ENCODE results near the gene ENDOD1.

Gene ENDOD1

GRCh38 chr11:95149651-95150364, 60.2 kb downstream of the ENDOD1 start:
- TF ChIP-seq, protein P1, sequence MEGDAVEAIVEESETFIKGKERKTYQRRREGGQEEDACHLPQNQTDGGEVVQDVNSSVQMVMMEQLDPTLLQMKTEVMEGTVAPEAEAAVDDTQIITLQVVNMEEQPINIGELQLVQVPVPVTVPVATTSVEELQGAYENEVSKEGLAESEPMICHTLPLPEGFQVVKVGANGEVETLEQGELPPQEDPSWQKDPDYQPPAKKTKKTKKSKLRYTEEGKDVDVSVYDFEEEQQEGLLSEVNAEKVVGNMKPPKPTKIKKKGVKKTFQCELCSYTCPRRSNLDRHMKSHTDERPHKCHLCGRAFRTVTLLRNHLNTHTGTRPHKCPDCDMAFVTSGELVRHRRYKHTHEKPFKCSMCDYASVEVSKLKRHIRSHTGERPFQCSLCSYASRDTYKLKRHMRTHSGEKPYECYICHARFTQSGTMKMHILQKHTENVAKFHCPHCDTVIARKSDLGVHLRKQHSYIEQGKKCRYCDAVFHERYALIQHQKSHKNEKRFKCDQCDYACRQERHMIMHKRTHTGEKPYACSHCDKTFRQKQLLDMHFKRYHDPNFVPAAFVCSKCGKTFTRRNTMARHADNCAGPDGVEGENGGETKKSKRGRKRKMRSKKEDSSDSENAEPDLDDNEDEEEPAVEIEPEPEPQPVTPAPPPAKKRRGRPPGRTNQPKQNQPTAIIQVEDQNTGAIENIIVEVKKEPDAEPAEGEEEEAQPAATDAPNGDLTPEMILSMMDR (IDR thresholded peaks at IDR 0.05; ENCODE audit: insufficient read depth, low read length, missing control alignments), result no peak
- no peak overlapping the region for H3K4me3 ChIP-seq (ENCODE audit: low read depth, low read length)
- no peak for DNase-seq (ENCODE audit: low read depth, low spot score)
- CTCF ChIA-PET, result interaction anchor here (0.8 to 22.2 kb wide), 15 partner anchors 8 to 1276 kb away, joined by 3 to 581 read pairs (median 4); partner anchors contain the start of genes ENDOD1 and SRSF8
- POLR2A ChIA-PET, result no interaction called here

DNA sequence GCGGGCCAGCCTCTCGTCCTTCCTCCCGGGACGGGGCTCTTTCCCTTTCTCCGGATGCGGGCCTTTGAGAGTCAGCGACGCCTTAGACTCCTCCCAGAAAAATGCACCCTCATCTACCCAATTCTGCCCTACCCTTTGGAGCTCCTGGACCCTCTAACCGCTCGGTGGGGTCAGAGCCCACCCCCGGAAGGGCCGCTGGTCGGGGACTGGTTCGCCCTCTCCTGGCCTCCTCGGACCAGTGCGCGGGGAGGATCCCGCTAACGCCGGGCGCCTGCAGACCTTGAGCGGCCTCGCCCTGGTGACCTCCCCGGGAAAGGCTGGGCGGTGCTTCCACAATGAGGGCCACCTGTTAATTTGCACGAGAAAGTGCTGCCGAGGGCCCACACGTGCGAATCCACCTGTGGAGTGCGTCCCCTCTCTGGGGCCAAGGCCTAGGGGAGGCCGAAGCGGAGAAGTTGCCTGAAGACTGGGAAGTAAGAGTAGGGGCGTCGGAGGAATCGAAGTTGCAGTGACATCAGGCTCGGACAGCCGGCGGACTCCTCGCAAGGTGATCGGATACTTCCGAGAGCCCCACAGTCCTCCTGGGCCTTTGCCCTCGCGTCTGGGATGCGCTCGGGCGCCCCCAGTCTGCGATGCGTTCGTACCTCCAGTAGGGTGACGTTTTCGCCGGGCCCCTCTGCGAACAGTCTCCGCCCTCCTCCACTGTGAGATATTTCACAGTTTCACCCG, 61.5 kb downstream of the ENDOD1 start:
- ChIA-PET CTCF (interaction anchor here (0.6 to 22.2 kb wide), 34 partner anchors 9 to 1275 kb away, joined by 3 to 581 read pairs (median 4); partner anchors contain the start of genes CEP57, ENDOD1, FAM76B and SRSF8), POLR2A (interaction anchor here (0.7 to 1.0 kb wide), 2 partner anchors 84 to 552 kb away, joined by 3 to 4 read pairs; no protein-coding TSS in a partner anchor)
- H3K4me3 ChIP-seq (ENCODE audit: low read depth, low read length), result peak overlapping the region; percentile 58
- TF ChIP-seq, protein P1 (IDR thresholded peaks at IDR 0.05; ENCODE audit: insufficient read depth, low read length, missing control alignments), result peak; percentile 85
- no peak for DNase-seq (ENCODE audit: low read depth, low spot score)

- POLR2A ChIA-PET, result interaction anchor here (0.7 kb wide), 1 partner anchor 552 kb away, joined by 5 read pairs; no protein-coding TSS in a partner anchor
- CTCF ChIA-PET, result interaction anchor here (0.6 to 22.2 kb wide), 28 partner anchors 9 to 1271 kb away, joined by 3 to 581 read pairs (median 5); partner anchors contain the start of genes CEP57, ENDOD1, FAM76B and SRSF8
- no peak overlapping the region for H3K4me3 ChIP-seq (ENCODE audit: low read depth, low read length)
- TF ChIP-seq, protein P1 (IDR thresholded peaks at IDR 0.05; ENCODE audit: insufficient read depth, low read length, missing control alignments), result no peak
- no peak for DNase-seq (ENCODE audit: low read depth, low spot score)
Measured at GRCh38 chr11:95152876-95153856, 63.5 kb downstream of the ENDOD1 start.

DNA sequence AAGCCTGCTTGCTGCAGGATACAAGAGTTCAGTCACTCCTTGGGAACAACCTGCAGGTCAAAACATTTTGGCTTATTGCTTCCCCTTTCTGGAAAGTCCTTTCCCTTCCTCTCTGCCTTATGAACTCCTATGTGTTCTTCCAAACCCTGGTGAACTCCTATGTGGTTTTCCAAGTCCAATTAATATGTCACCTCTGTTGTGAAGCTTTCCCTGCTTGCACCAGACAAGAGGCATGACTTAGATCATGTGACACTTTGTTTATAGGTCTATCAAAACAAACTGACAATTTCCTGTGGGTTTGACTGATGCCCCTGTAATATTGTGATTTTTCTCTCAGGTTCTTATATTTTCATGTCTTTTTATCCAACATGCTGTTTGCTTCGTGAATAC, 64.2 kb downstream of the ENDOD1 start:
- ChIA-PET CTCF (interaction anchor here (0.6 to 22.2 kb wide), 22 partner anchors 9 to 1271 kb away, joined by 3 to 581 read pairs (median 3); partner anchors contain the start of genes ENDOD1, FAM76B and SRSF8), POLR2A (no interaction called here)
- H3K4me3 ChIP-seq (ENCODE audit: low read depth, low read length), result no peak overlapping the region
- DNase-seq (ENCODE audit: low read depth, low spot score), result no peak
- TF ChIP-seq, protein P1 (IDR thresholded peaks at IDR 0.05; ENCODE audit: insufficient read depth, low read length, missing control alignments), result no peak

DNA sequence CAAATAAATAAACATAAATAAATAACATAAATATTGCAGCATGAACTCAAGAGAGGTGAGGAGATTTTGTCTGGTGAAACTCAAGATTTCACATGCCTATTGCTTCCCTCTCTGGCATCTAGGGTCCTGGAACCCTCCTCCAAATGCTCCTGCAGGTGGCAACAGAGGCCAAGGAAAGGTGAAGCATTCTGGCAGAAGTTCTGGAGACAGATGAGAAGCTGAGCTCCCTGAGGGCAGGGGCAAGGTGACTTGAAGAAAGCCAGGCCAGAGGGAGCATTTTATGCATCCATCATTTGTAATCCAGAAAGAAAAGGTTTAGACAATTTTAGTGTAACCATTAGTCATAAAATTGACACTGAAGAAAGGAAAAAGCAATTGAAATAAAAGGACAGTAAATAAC, 64.9 kb downstream of the ENDOD1 start:
- H3K4me3 ChIP-seq (ENCODE audit: low read depth, low read length), result no peak overlapping the region
- POLR2A ChIA-PET, result no interaction called here
- CTCF ChIA-PET, result interaction anchor here (0.6 to 22.2 kb wide), 25 partner anchors 8 to 1270 kb away, joined by 3 to 581 read pairs (median 4); partner anchors contain the start of genes FAM76B and SRSF8
- TF ChIP-seq, protein P1 (IDR thresholded peaks at IDR 0.05; ENCODE audit: insufficient read depth, low read length, missing control alignments), result peak; percentile 68
- no peak for DNase-seq (ENCODE audit: low read depth, low spot score)

Data from AG04449 (cell line).